GM12874 (cell line): ENCODE data around the gene PTPRD.

Experiments
- CTCF ChIP-seq: IDR thresholded peaks from 2 replicates; pipeline ENCODE4 v1.5.1; 2011; ENCODE audit warnings: low read depth, mild to moderate bottlenecking, control low read depth, low read length, moderate library complexity; ENCODE audit not compliant: insufficient read depth

The PTPRD gene

GRCh38 chr9:10055886-10056395 lies 556.9 kb downstream of the PTPRD start:
- TF ChIP-seq CTCF, result no peak

- no peak for TF ChIP-seq CTCF
Observed at GRCh38 chr9:10054456-10054855, 558.3 kb downstream of the PTPRD start.

GRCh38 chr9:10052916-10053315 lies 559.9 kb downstream of the PTPRD start:
- no peak for TF ChIP-seq CTCF

- no peak for TF ChIP-seq CTCF
Observed at GRCh38 chr9:10052181-10052580, 560.6 kb downstream of the PTPRD start.

- TF ChIP-seq CTCF, result no peak
Observed at GRCh38 chr9:10050016-10050415, 562.8 kb downstream of the PTPRD start.

- no peak for TF ChIP-seq CTCF
Observed at GRCh38 chr9:10048994-10049393, 563.8 kb downstream of the PTPRD start.

- TF ChIP-seq CTCF, result no peak
Observed at GRCh38 chr9:10045598-10045997, 567.2 kb downstream of the PTPRD start.
